Loucy (cell line): ENCODE measurements around the gene TRUB1.

Source experiments
- EZH2phosphoT487 ChIP-seq: fragments of 200-600 bp; IDR thresholded peaks from 2 replicates; pipeline ENCODE4 v1.6.1; 2018; ENCODE audit warnings: antibody characterized with exemption, mild to moderate bottlenecking, moderate library complexity, borderline replicate concordance
- TF ChIP-seq, protein P1 (sequence below): fragments of 200-600 bp; sonication (generic); conservative IDR thresholded peaks from 2 replicates; pipeline ENCODE4 v1.5.1; 2014; ENCODE audit warnings: mild to moderate bottlenecking, antibody characterized with exemption, low read length

DNA sequence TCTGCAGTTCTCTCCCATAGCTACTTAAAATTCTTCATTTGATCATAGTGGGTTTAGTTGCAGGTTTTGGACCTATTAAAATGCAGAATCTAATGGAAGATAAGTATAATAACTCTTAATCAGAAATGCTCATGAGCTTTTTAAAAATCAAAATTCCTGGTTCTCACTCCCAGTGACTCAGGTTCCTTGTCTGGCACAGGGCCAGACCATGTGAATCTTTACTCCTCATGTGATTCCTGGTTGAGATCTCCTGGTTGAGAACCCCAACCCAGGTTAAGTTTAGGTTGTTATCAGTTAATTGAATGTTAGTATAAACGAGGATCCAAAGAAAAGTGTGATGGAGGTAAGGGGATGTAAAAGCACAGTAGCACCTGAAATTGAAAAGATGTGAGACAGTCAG is 17.5 kb upstream of the TRUB1 start:
- TF ChIP-seq, protein P1, sequence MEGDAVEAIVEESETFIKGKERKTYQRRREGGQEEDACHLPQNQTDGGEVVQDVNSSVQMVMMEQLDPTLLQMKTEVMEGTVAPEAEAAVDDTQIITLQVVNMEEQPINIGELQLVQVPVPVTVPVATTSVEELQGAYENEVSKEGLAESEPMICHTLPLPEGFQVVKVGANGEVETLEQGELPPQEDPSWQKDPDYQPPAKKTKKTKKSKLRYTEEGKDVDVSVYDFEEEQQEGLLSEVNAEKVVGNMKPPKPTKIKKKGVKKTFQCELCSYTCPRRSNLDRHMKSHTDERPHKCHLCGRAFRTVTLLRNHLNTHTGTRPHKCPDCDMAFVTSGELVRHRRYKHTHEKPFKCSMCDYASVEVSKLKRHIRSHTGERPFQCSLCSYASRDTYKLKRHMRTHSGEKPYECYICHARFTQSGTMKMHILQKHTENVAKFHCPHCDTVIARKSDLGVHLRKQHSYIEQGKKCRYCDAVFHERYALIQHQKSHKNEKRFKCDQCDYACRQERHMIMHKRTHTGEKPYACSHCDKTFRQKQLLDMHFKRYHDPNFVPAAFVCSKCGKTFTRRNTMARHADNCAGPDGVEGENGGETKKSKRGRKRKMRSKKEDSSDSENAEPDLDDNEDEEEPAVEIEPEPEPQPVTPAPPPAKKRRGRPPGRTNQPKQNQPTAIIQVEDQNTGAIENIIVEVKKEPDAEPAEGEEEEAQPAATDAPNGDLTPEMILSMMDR = no peak
- no peak for TF ChIP-seq EZH2phosphoT487
